ENCODE data around the gene LMBR1. TPM values are rescaled to one million over a fixed set of nuclear protein-coding genes. Genes with fewer than 3 reads are reported as not detected.
"Not testable (repeated sequence)": the region's sequence is repeated elsewhere in the genome, so short reads cannot be mapped to it uniquely, and the experiment has no call there.

The LMBR1 gene
- polyA plus RNA-seq, 3 donors: 14.8 to 24.4 (median 21.2) TPM

- H3K4me1 Mint-ChIP-seq: peaks cover 10% of the 10 kb centered on the region
- whole genome bisulfite sequencing (ENCODE audit: insufficient coverage): 98% methylated on average over 79 of the region's 92 CpGs
- TF ChIP-seq, protein P1, sequence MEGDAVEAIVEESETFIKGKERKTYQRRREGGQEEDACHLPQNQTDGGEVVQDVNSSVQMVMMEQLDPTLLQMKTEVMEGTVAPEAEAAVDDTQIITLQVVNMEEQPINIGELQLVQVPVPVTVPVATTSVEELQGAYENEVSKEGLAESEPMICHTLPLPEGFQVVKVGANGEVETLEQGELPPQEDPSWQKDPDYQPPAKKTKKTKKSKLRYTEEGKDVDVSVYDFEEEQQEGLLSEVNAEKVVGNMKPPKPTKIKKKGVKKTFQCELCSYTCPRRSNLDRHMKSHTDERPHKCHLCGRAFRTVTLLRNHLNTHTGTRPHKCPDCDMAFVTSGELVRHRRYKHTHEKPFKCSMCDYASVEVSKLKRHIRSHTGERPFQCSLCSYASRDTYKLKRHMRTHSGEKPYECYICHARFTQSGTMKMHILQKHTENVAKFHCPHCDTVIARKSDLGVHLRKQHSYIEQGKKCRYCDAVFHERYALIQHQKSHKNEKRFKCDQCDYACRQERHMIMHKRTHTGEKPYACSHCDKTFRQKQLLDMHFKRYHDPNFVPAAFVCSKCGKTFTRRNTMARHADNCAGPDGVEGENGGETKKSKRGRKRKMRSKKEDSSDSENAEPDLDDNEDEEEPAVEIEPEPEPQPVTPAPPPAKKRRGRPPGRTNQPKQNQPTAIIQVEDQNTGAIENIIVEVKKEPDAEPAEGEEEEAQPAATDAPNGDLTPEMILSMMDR (IDR thresholded peaks at IDR 0.05): no peak
- no peaks in the 10 kb centered on the region for H3K4me1 ChIP-seq (ENCODE audit: control insufficient read depth in 1 of 2, insufficient read depth in 2 of 2, low read length in 2 of 2)
- peaks cover 36 to 52% (median 51%) of the 10 kb centered on the region in 3 donors for H3K27me3 Mint-ChIP-seq (ENCODE audit: low read depth in 3 of 3)
- no peak overlapping the region for H3K9ac ChIP-seq (ENCODE audit: insufficient read depth, low read length, poor library complexity, severe bottlenecking)
- H4K20me1 ChIP-seq (ENCODE audit: insufficient read depth, low read length): no peaks in the 10 kb centered on the region
- peaks cover 19 to 41% (median 24%) of the 10 kb centered on the region in 7 donors for H3K9me3 Mint-ChIP-seq
- peak overlapping the region in 1 of 2 donors; percentile 51 for H3K4me3 Mint-ChIP-seq
- H2AFZ ChIP-seq (ENCODE audit: insufficient read depth, low read depth, low read length, poor library complexity, severe bottlenecking): no peak overlapping the region
- H3K79me2 ChIP-seq (ENCODE audit: insufficient read depth, low read length): no peaks in the 10 kb centered on the region
- H3K27ac ChIP-seq (ENCODE audit: low read depth in 1 of 2, low read length in 2 of 2): no peak overlapping the region
- no peaks in the 10 kb centered on the region for H3K36me3 ChIP-seq (replicated peaks in 1 of 2; ENCODE audit: control insufficient read depth in 1 of 2, insufficient read depth in 2 of 2, low read length in 2 of 2)
- H3K36me3 Mint-ChIP-seq: peaks cover 0 to 6% of the 10 kb centered on the region in 2 donors
- peaks cover 0 to 22% of the 10 kb centered on the region in 2 donors for H3K27me3 ChIP-seq (ENCODE audit: control insufficient read depth in 2 of 2, insufficient read depth in 2 of 2, low read length in 2 of 2)
- H3K9me3 ChIP-seq (replicated peaks in 1 of 2; ENCODE audit: control insufficient read depth in 1 of 2, insufficient read depth in 1 of 2, low read length in 2 of 2): peaks cover 10 to 25% of the 10 kb centered on the region in 2 donors
- H3K4me3 ChIP-seq (replicated peaks in 1 of 3; ENCODE audit: low read depth in 2 of 3, low read length in 3 of 3): no peak overlapping the region
- intact Hi-C loops (cut with micrococcal nuclease): no loop called here
- H3K27ac Mint-ChIP-seq: peak overlapping the region in 2 of 7 donors; percentile 33 to 68
- no peak for DNase-seq
- no peak overlapping the region for H3K4me2 ChIP-seq (replicated peaks; ENCODE audit: extremely low read depth, low read length, poor library complexity, severe bottlenecking)
Observed at GRCh38 chr7:156941393-156942182, 48.6 kb upstream of the LMBR1 start.

- Mint-ChIP-seq H3K4me3 (no peak overlapping the region), H3K36me3 (peaks cover 0 to 6% of the 10 kb centered on the region in 2 donors), H3K9me3 (peaks cover 19 to 44% (median 24%) of the 10 kb centered on the region in 7 donors), H3K27me3 (ENCODE audit: low read depth in 3 of 3) (peaks cover 33 to 46% (median 44%) of the 10 kb centered on the region in 3 donors), H3K27ac (no peak overlapping the region), H3K4me1 (peaks cover 10% of the 10 kb centered on the region)
- H3K9ac ChIP-seq (ENCODE audit: insufficient read depth, low read length, poor library complexity, severe bottlenecking): no peak overlapping the region
- no peaks in the 10 kb centered on the region for H3K4me1 ChIP-seq (ENCODE audit: control insufficient read depth in 1 of 2, insufficient read depth in 2 of 2, low read length in 2 of 2)
- H3K27ac ChIP-seq (ENCODE audit: low read depth in 1 of 2, low read length in 2 of 2): no peak overlapping the region
- peaks cover 10 to 25% of the 10 kb centered on the region in 2 donors for H3K9me3 ChIP-seq (replicated peaks in 1 of 2; ENCODE audit: control insufficient read depth in 1 of 2, insufficient read depth in 1 of 2, low read length in 2 of 2)
- 96% methylated on average over 37 of the region's 57 CpGs for WGBS (ENCODE audit: insufficient coverage)
- H4K20me1 ChIP-seq (ENCODE audit: insufficient read depth, low read length): no peaks in the 10 kb centered on the region
- H3K4me3 ChIP-seq (replicated peaks in 1 of 3; ENCODE audit: low read depth in 2 of 3, low read length in 3 of 3): no peak overlapping the region
- no peaks in the 10 kb centered on the region for H3K79me2 ChIP-seq (ENCODE audit: insufficient read depth, low read length)
- no peaks in the 10 kb centered on the region for H3K36me3 ChIP-seq (replicated peaks in 1 of 2; ENCODE audit: control insufficient read depth in 1 of 2, insufficient read depth in 2 of 2, low read length in 2 of 2)
- peaks cover 0 to 22% of the 10 kb centered on the region in 2 donors for H3K27me3 ChIP-seq (ENCODE audit: control insufficient read depth in 2 of 2, insufficient read depth in 2 of 2, low read length in 2 of 2)
- H3K4me2 ChIP-seq (replicated peaks; ENCODE audit: extremely low read depth, low read length, poor library complexity, severe bottlenecking): no peak overlapping the region
- no peak for DNase-seq
- intact Hi-C loops (cut with micrococcal nuclease): no loop called here
- H2AFZ ChIP-seq (ENCODE audit: insufficient read depth, low read depth, low read length, poor library complexity, severe bottlenecking): no peak overlapping the region
- TF ChIP-seq, protein P1 (IDR thresholded peaks at IDR 0.05): no peak
Observed at GRCh38 chr7:156940421-156941122, 47.6 kb upstream of the LMBR1 start.

- H3K27ac Mint-ChIP-seq; H3K27me3 ChIP-seq (ENCODE audit: control insufficient read depth in 2 of 2, insufficient read depth in 2 of 2, low read length in 2 of 2); H4K20me1 ChIP-seq (ENCODE audit: insufficient read depth, low read length); H3K9ac ChIP-seq (ENCODE audit: insufficient read depth, low read length, poor library complexity, severe bottlenecking); H3K4me3 ChIP-seq (replicated peaks in 1 of 3; ENCODE audit: low read depth in 2 of 3, low read length in 3 of 3); H3K4me1 ChIP-seq (ENCODE audit: control insufficient read depth in 1 of 2, insufficient read depth in 2 of 2, low read length in 2 of 2); H3K79me2 ChIP-seq (ENCODE audit: insufficient read depth, low read length); H3K36me3 ChIP-seq (replicated peaks in 1 of 2; ENCODE audit: control insufficient read depth in 1 of 2, insufficient read depth in 2 of 2, low read length in 2 of 2); intact Hi-C loops (cut with micrococcal nuclease); H2AFZ ChIP-seq (ENCODE audit: insufficient read depth, low read depth, low read length, poor library complexity, severe bottlenecking); H3K4me2 ChIP-seq (replicated peaks; ENCODE audit: extremely low read depth, low read length, poor library complexity, severe bottlenecking); H3K4me3 Mint-ChIP-seq; H3K36me3 Mint-ChIP-seq; H3K4me1 Mint-ChIP-seq; H3K27ac ChIP-seq (ENCODE audit: low read depth in 1 of 2, low read length in 2 of 2); DNase-seq: not testable (repeated sequence)
- WGBS (ENCODE audit: insufficient coverage): 100% methylated on average over 1 of the region's 3 CpGs
- H3K9me3 ChIP-seq (replicated peaks in 1 of 2; ENCODE audit: control insufficient read depth in 1 of 2, insufficient read depth in 1 of 2, low read length in 2 of 2): peaks cover 8 to 17% of the 10 kb centered on the region in 2 donors
- Mint-ChIP-seq H3K9me3 (peaks cover 14 to 21% (median 17%) of the 10 kb centered on the region in 7 donors), H3K27me3 (ENCODE audit: low read depth in 3 of 3) (peaks cover 3 to 22% (median 12%) of the 10 kb centered on the region in 3 donors)
Observed at GRCh38 chr7:156936766-156937165, 43.8 kb upstream of the LMBR1 start.

Data from CD14-positive monocyte (primary cell).